IPS DF 6.9 (cell line): ENCODE results near the gene CEP55.

ENCODE experiments used
- DNase-seq: peaks from one replicate; pipeline ENCODE4 v3.0.0-alpha.2; 2013; ENCODE audit warnings: low read depth, low spot score
- H3K27ac ChIP-seq: one replicate; pipeline ENCODE4 v1.5.1; 2013; ENCODE audit warnings: low read length, control low read depth
- H3K27me3 ChIP-seq: 2 replicates; pipeline ENCODE4 v1.6.1; 2013; ENCODE audit warnings: mild to moderate bottlenecking, low read length; ENCODE audit not compliant: control insufficient read depth, insufficient read depth
- H3K36me3 ChIP-seq: 2 replicates; pipeline ENCODE4 v1.6.1; 2013; ENCODE audit warnings: low read length; ENCODE audit not compliant: control insufficient read depth, insufficient read depth
- H3K4me1 ChIP-seq: 2 replicates; pipeline ENCODE4 v1.6.1; 2013; ENCODE audit warnings: low read length; ENCODE audit not compliant: control insufficient read depth, insufficient read depth
- H3K4me3 ChIP-seq: 2 replicates; pipeline ENCODE4 v1.5.1; 2013; ENCODE audit warnings: mild to moderate bottlenecking, low read length
- H3K9me3 ChIP-seq: 2 replicates; pipeline ENCODE4 v1.6.1; 2013; ENCODE audit warnings: low read length, inconsistent platforms; ENCODE audit not compliant: control insufficient read depth, insufficient read depth
- WGBS: extraction: QIAGEN DNeasy Blood & Tissue Kit; methylation state at CpG from one replicate; pipeline ENCODE4 v1.1.7; 2013; ENCODE audit warnings: mixed read lengths, missing lambda C conversion rate; ENCODE audit not compliant: insufficient read length, insufficient coverage; 5-methylcytosine and 5-hydroxymethylcytosine counted together

CEP55 gene

DNA sequence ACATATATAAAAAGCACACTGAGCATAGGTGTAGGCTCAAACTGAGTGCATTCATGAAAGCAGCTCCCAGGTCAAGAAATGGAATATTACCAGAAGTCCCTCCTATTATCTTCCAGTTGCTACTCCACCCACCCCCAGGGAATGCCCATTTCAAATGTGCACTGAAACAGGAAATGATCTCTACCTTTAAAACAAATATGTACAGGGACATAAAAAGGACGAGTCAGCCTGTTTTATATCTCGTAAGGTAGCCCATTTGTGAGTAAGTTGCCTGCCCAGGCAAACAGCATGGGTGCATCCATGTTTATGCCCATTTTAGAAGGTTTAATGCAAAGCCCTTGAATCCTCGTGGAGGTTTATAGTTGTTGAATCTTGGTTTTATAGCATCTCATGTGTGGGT lies 80.5 kb downstream of the CEP55 start:
- DNase-seq, result no peak
- H3K36me3 ChIP-seq, result no peaks in the 10 kb centered on the region
- WGBS, result no CpG with 5 or more reads among the region's 3 CpGs
- no peaks in the 10 kb centered on the region; the same call in 1 of the 2 replicates for H3K27me3 ChIP-seq
- no peaks in the 10 kb centered on the region for H3K4me1 ChIP-seq
- no peak overlapping the region for H3K27ac ChIP-seq
- H3K4me3 ChIP-seq, result no peak overlapping the region
- no peaks in the 10 kb centered on the region for H3K9me3 ChIP-seq

DNA sequence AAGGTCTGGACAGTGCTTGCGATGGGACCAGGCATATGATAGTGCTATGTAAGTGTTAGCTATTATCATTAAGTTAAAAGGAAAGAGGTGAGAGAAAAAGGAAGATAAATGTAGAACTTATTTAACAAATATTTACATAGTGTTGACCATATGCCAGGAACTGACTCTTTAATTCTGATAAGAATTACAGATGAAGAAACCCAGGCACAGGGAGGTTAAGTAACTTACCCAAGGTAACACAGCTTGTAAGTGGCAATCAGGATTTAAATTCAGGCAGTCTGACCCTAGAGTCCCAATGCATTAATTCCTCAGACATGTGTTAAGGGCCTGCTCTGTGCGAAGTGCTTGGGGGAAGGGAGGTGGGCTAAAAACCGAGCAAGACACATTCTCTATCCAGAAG lies 81.2 kb downstream of the CEP55 start:
- DNase-seq, result no peak
- Histone ChIP-seq H3K27ac (no peak overlapping the region), H3K36me3 (no peaks in the 10 kb centered on the region), H3K9me3 (no peaks in the 10 kb centered on the region), H3K4me1 (no peaks in the 10 kb centered on the region), H3K27me3 (no peaks in the 10 kb centered on the region), H3K4me3 (no peak overlapping the region)
- WGBS, result no CpG with 5 or more reads among the region's 3 CpGs
